Right lobe of liver (tissue), 4 donors: ENCODE measurements around the gene DPP7.

ENCODE experiments used
- POLR2A ChIP-seq: fragments of 450-650 bp; IDR thresholded peaks from one replicate; pipeline ENCODE4 v1.6.1; 2017; ENCODE audit warnings: antibody characterized with exemption, mild to moderate bottlenecking
- TF ChIP-seq, protein P1 (sequence below), 4 donors: fragments of 200-600 bp in 3 of 4; fragments of 450-650 bp in 1 of 4; IDR thresholded peaks; one replicate each; pipeline versions ENCODE4 v1.5.1 to v1.8.0; 2016 to 2022; ENCODE audit warnings: antibody characterized with exemption in 4 of 4, mild to moderate bottlenecking in 2 of 4
- donor health status: DM: no; HTN: no; CAD: no.
- donor health status: DM: no; HTN: no; CAD: no.
- donor health status: DM: no; HTN: yes; CAD: no.

GRCh38 chr9:137087409-137087925, 27.1 kb downstream of the DPP7 start:
- TF ChIP-seq, protein P1, sequence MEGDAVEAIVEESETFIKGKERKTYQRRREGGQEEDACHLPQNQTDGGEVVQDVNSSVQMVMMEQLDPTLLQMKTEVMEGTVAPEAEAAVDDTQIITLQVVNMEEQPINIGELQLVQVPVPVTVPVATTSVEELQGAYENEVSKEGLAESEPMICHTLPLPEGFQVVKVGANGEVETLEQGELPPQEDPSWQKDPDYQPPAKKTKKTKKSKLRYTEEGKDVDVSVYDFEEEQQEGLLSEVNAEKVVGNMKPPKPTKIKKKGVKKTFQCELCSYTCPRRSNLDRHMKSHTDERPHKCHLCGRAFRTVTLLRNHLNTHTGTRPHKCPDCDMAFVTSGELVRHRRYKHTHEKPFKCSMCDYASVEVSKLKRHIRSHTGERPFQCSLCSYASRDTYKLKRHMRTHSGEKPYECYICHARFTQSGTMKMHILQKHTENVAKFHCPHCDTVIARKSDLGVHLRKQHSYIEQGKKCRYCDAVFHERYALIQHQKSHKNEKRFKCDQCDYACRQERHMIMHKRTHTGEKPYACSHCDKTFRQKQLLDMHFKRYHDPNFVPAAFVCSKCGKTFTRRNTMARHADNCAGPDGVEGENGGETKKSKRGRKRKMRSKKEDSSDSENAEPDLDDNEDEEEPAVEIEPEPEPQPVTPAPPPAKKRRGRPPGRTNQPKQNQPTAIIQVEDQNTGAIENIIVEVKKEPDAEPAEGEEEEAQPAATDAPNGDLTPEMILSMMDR (IDR thresholded peaks at IDR 0.05), result no peak
- TF ChIP-seq POLR2A, result no peak
